AG09309 (cell line): ENCODE data around the gene XPO4.
"Not testable (repeated sequence)": the region's sequence is repeated elsewhere in the genome, so short reads cannot be mapped to it uniquely, and the experiment has no call there.

ENCODE experiments used
- DNase-seq: peaks from one replicate; pipeline ENCODE4 v3.0.0-alpha.2; 2010; ENCODE audit warnings: low read depth
- H3K4me3 ChIP-seq: 2 replicates; pipeline ENCODE4 v1.5.1; 2011; ENCODE audit warnings: mild to moderate bottlenecking, low read depth, low read length, moderate library complexity; ENCODE audit not compliant: control insufficient read depth
- CTCF ChIP-seq: IDR thresholded peaks from 2 replicates; pipeline ENCODE4 v1.5.1; 2011; ENCODE audit warnings: mild to moderate bottlenecking, low read depth, low read length, inconsistent platforms; ENCODE audit not compliant: insufficient read depth, control insufficient read depth; ENCODE audit errors: missing control alignments

XPO4 gene

DNA sequence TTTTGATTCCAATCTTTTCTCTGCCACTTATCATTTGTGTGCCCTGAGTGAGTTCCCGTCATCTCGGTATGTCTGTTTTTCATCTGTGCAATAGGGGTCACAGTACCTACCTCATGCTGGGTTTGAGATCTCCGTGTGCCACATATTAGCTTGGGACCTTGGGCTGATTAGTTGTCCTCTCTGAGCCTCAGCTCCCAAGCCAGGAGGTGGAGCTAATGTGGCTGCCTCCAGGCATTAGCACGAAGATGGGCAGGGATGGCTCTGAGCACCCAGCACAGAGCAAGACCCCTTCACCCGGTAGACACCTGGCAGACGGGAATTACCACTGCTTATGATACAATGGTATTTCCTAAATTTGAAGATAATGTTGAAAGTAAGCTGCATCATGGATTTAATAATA, 35.8 kb upstream of the XPO4 start:
- no peak overlapping the region for H3K4me3 ChIP-seq
- TF ChIP-seq CTCF: no peak
- no peak for DNase-seq

DNA sequence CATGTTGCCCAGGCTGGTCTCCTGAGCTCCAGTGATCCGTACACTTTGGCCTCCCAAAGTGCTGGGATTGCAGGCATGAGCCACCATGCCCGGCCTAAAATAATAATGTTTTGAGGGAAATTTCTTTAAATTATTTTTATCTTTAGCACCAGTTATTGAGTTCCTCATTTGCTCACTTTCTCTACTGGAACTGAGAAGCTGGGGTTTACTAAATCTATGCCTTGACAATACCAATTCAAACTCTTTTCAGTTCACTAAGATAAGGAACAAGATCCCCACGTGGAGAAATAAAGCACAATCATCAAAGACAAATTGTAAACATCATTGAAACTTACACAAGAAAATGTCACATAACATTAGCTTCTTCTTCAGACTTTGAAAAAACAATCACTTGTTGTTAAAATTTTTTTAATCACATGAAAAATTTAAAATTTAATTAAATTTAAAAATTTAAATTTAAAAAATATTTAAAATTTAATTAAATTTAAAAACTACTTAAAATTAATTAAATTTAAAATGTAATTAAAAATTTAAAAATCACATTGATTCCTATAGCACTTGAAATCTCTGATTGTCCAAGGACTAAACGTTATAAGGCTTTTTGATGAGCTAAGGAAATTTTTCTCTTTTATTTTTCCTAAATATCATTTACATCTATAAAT, 25.2 kb upstream of the XPO4 start:
- no peak for DNase-seq
- H3K4me3 ChIP-seq: no peak overlapping the region
- TF ChIP-seq CTCF: no peak

GRCh38 chr13:20925395-20925790, 22.8 kb upstream of the XPO4 start:
- H3K4me3 ChIP-seq, DNase-seq: not testable (repeated sequence)

GRCh38 chr13:20924758-20925394, 22.3 kb upstream of the XPO4 start:
- peak; percentile 81 for TF ChIP-seq CTCF
- no peak overlapping the region for H3K4me3 ChIP-seq
- DNase-seq: peak; percentile 35

DNA sequence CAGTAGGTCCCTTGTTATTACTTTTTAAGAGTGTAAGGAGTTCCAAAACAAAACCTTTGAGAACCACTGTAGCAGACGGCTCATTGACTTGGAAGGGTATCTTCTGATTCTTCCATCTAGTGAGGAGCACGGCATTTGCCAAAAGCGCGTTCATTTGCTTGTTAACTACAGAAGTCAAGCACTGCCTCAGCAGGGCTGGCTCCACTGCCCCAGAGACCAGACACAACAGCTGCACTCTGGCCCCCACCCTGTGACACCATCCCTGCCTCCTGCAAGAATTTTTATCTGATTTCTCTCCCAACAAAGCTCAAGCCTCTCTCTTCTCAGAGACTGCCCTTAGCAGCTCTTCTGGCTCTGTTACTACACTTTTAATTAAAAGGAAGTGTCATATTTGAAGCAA, 20.7 kb upstream of the XPO4 start:
- no peak overlapping the region for H3K4me3 ChIP-seq
- no peak for DNase-seq
- no peak for TF ChIP-seq CTCF

- H3K4me3 ChIP-seq: no peak overlapping the region
- no peak for TF ChIP-seq CTCF
- no peak for DNase-seq
These were observed 19.0 kb upstream of the XPO4 start for GRCh38 chr13:20921572-20921971.

DNA sequence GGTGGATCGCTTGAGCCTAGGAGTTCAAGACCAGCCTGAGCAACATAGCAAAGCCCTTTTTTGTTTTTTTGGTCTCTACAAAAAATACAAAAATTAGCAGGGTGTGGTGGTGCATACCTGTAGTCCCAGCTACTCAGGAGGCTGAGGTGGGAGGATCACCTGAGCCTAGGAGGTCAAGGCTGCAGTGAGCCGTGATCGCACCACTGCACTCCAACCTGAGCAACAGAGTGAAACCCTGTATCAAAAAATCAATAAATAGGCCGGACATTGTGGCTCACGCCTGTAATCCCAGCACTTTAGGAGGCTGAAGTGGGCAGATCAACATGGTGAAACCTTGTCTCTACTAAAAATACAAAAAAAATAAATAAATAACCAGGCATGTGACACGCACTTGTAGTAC, 13.1 kb upstream of the XPO4 start:
- H3K4me3 ChIP-seq, DNase-seq: not testable (repeated sequence)

- no peak for TF ChIP-seq CTCF
- no peak for DNase-seq
- no peak overlapping the region for H3K4me3 ChIP-seq
These were observed 8.5 kb upstream of the XPO4 start for GRCh38 chr13:20911037-20911436.
